Measurements from ENCODE around the gene ANTXR1. TPM values are rescaled to one million over a fixed set of nuclear protein-coding genes. Genes with fewer than 3 reads are reported as not detected.

Gene ANTXR1
- total RNA-seq, 1 donor from 2014 or later = not detected

GRCh38 chr2:69133898-69134297, 120.9 kb downstream of the ANTXR1 start:
- no peak for ATAC-seq (ENCODE audit: low read depth)
- TF ChIP-seq CTCF (IDR thresholded peaks at IDR 0.05) = no peak
- H3K27me3 Mint-ChIP-seq = peaks cover 9% of the 10 kb centered on the region
- H3K4me1 Mint-ChIP-seq = no peaks in the 10 kb centered on the region
- H3K36me3 Mint-ChIP-seq (ENCODE audit: low read depth) = no peaks in the 10 kb centered on the region
- intact Hi-C loops (cut with micrococcal nuclease) = no loop called here
- H3K4me3 Mint-ChIP-seq = no peak overlapping the region
- POLR2A ChIA-PET = no interaction called here
- CTCF ChIA-PET = no interaction called here
- H3K9me3 Mint-ChIP-seq = no peaks in the 10 kb centered on the region
- DNase-seq = no peak
- no peak overlapping the region for H3K27ac Mint-ChIP-seq

GRCh38 chr2:69134306-69134945, 121.4 kb downstream of the ANTXR1 start:
- POLR2A ChIA-PET = no interaction called here
- TF ChIP-seq CTCF (IDR thresholded peaks at IDR 0.05) = no peak
- no peak overlapping the region for H3K4me3 Mint-ChIP-seq

GRCh38 chr2:69138247-69138772, 125.3 kb downstream of the ANTXR1 start:
- no peak for ATAC-seq (ENCODE audit: low read depth)
- POLR2A ChIA-PET = no interaction called here
- CTCF ChIA-PET = no interaction called here
- no peaks in the 10 kb centered on the region for H3K36me3 Mint-ChIP-seq (ENCODE audit: low read depth)
- DNase-seq = no peak
- H3K27ac Mint-ChIP-seq = no peak overlapping the region
- H3K4me3 Mint-ChIP-seq = no peak overlapping the region
- no peaks in the 10 kb centered on the region for H3K9me3 Mint-ChIP-seq
- intact Hi-C loops (cut with micrococcal nuclease) = no loop called here
- TF ChIP-seq CTCF (IDR thresholded peaks at IDR 0.05) = no peak
- H3K27me3 Mint-ChIP-seq = peaks cover 4% of the 10 kb centered on the region
- H3K4me1 Mint-ChIP-seq = no peaks in the 10 kb centered on the region

More at GRCh38 chr2:69134306-69134945, 121.4 kb downstream of the ANTXR1 start:
- Mint-ChIP-seq H3K27ac (no peak overlapping the region), H3K27me3 (peaks cover 9% of the 10 kb centered on the region), H3K36me3 (ENCODE audit: low read depth) (no peaks in the 10 kb centered on the region), H3K9me3 (no peaks in the 10 kb centered on the region), H3K4me1 (no peaks in the 10 kb centered on the region)
- ATAC-seq (ENCODE audit: low read depth) (no peak), DNase-seq (no peak)
- intact Hi-C loops (cut with micrococcal nuclease) = no loop called here
- CTCF ChIA-PET = no interaction called here

GRCh38 chr2:69138793-69139459, 125.9 kb downstream of the ANTXR1 start:
- CTCF ChIA-PET = interaction anchor here (0.6 kb wide), 1 partner anchor 24 kb away, joined by 5 read pairs; no protein-coding TSS in a partner anchor

More at GRCh38 chr2:69138793-69139459, 125.9 kb downstream of the ANTXR1 start:
- H3K4me1 Mint-ChIP-seq = no peaks in the 10 kb centered on the region
- no peak overlapping the region for H3K4me3 Mint-ChIP-seq
- peaks cover 5% of the 10 kb centered on the region for H3K27me3 Mint-ChIP-seq
- H3K9me3 Mint-ChIP-seq = no peaks in the 10 kb centered on the region
- POLR2A ChIA-PET = no interaction called here
- no peak overlapping the region for H3K27ac Mint-ChIP-seq
- H3K36me3 Mint-ChIP-seq (ENCODE audit: low read depth) = no peaks in the 10 kb centered on the region
- TF ChIP-seq CTCF (IDR thresholded peaks at IDR 0.05) = no peak
- no peak for ATAC-seq (ENCODE audit: low read depth)
- intact Hi-C loops (cut with micrococcal nuclease) = no loop called here
- no peak for DNase-seq

Measured in activated B cell treated with CpG ODN at 0.5 μM for 24 hours (primary cell).